Hematopoietic multipotent progenitor cell treated with erythropoietin and hydrocortisone succinate and interleukin-3 and kit ligand, for 4 days (in vitro differentiated cells): ENCODE data around the gene CAPN1.
A peak's percentile ranks its signal among the peaks of the same experiment; 100 is the strongest.

Experiments used
- DNase-seq: peaks from one replicate; pipeline ENCODE4 v3.0.0-alpha.2; 2015

CAPN1 gene

DNA sequence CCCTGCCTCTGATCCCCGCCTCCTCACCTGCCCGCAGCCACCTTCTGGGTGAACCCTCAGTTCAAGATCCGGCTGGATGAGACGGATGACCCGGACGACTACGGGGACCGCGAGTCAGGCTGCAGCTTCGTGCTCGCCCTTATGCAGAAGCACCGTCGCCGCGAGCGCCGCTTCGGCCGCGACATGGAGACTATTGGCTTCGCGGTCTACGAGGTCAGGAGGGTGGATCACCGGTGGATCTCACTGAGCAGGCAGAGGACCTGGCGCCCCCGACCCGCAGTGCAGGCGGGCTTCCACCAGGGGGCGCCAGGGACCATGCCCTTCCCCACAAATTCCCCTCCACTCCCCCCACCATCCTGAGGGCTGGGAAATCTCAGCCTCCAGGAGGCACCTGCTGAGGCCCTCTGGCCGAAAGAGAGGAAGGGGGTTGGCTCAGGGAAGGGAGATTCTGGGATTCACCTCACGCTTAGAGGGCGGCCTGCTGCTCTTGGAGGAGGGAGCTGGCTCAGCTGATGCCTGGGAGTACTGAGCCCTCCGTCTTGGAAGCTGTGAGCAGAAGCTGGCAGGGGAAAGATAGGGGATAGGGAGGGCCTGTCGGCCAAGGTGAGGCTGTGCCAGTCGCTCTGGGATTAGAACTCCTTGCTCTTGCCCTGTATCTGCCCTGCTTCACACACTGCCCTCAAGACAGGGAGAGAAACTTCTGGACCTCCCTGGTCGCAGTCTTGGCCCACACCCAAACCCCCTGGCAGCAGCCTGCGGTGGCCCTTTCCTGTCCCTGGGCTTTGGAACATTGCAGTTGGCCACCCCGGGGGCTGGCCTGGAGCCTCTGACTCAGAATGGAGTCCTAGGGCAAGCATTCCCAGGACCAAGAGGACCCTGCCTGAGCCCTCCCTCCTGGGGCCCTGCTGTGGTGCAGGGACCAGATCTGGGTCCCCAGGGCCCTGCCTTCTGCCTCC lies 23.2 kb downstream of the CAPN1 start:
- DNase-seq = peak; percentile 68

DNA sequence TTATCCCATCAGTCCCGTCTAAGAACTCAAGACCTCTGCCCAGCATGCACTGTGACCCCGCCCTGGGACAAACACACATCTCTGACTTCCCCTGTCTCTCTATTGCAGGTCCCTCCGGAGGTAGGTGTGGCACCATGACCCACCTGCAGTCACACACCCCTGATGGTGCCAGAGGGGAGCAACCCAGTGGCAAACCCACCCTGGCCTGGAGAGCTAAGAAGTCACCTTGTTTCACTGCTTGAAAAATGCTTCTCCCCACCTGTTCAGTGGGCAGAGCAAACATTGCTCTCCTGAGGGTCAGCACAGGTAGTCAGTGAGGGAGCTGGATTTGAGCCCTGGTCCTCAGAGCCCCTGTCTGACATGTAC lies 23.9 kb downstream of the CAPN1 start:
- no peak for DNase-seq

DNA sequence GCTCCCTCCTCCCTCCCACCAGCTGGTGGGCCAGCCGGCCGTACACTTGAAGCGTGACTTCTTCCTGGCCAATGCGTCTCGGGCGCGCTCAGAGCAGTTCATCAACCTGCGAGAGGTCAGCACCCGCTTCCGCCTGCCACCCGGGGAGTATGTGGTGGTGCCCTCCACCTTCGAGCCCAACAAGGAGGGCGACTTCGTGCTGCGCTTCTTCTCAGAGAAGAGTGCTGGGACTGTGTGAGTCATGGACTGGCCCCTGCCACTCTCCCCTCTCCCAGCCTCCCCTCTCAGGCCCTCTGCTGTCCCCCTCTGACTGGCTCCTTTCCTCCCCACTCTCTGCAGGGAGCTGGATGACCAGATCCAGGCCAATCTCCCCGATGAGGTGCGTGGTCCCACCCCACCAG lies 24.7 kb downstream of the CAPN1 start:
- DNase-seq = no peak

DNA sequence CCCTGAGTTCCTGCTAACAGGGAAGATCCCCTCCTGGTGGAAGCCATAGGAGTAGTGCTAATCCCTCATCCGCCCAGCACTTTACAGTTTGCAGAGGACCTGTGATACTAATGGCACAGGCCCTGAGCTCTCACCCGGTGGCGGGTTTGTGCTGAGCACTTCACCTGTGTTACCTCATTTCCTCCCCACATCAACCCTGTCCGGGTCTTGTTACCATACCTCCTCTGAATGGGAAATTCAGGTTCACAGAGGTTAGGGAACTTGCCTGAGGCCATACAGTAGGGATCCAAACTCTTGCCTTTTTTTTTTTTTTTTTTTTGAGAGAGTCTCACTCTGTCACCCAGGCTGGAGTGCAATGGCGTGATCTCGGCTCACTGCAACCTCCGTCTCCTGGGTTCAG lies 25.2 kb downstream of the CAPN1 start:
- no peak for DNase-seq

DNA sequence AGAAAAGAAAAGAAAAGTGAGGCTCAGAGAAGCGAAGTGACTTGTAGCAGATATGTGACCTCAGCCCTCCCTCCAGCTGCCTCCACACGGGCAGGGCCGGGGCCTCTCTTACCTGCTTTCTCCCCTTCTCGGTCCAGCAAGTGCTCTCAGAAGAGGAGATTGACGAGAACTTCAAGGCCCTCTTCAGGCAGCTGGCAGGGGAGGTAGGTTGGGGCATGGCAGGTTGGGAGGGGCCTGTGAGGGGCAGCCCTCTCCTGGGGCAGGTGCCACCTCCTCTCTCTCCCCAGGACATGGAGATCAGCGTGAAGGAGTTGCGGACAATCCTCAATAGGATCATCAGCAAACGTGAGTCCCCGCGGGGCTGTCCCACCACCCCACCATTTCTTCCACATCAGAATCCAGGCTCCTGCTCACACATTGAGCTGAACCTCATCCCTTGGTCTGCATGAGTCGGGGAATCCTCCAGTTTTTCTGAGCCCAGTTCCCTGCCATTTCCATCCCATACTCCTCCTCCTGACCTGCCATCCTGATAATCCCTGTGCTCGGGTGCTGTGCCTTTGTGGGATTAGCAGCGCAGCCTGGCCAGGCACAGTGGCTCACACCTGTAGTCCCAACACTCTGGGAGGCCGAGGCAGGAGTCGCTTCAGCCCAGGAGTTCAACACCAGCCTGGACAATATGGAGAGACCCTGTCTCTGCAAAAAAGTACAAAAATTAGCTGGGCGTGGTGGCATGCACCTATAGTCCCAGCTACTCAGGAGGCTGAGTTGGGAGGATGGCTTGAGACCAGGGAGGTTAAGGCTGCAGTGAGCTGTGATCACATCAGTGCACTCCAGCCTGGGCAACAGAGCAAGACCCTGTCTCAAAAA lies 26.4 kb downstream of the CAPN1 start:
- no peak for DNase-seq

DNA sequence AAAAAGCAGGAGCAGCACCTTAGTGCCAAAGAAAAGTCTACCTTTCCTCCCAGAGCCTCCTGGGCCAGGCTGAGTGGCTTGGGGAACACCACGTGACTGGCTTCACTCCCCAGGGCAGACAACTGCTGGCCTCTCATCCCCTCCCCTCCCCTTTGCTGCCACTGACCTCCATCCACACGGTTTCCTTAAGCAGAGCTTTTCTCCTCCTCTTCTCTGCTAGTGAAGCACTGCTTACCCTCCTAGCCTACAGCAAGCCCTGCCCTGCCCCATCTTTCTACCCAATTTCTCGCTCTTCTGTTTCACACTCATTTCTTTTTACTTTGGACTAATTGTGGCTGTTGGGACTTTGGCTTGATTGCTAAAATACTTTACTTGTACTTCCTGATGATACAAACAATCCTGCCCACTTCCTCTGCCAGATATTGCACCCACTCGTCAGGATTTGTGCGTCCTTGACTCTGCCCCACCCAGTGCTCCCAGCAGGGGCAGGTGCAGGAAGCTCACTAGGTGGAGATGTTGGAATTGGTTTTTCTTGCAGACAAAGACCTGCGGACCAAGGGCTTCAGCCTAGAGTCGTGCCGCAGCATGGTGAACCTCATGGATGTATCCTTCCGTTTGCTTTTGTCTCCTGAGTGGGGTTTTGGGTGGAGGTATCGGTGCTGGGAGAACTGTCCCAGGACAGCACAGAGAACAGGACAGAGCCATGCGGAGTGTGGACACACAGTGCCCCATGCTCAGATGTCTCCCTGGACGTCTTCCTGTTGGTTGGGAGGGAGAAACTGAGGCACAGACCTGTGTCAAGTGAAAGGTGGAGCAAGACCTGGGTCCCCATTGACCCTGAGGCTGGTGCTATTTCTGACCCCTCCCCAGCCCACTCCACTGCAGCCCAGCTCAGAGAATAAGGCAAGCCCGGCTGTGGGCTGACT lies 27.3 kb downstream of the CAPN1 start:
- DNase-seq = no peak

DNA sequence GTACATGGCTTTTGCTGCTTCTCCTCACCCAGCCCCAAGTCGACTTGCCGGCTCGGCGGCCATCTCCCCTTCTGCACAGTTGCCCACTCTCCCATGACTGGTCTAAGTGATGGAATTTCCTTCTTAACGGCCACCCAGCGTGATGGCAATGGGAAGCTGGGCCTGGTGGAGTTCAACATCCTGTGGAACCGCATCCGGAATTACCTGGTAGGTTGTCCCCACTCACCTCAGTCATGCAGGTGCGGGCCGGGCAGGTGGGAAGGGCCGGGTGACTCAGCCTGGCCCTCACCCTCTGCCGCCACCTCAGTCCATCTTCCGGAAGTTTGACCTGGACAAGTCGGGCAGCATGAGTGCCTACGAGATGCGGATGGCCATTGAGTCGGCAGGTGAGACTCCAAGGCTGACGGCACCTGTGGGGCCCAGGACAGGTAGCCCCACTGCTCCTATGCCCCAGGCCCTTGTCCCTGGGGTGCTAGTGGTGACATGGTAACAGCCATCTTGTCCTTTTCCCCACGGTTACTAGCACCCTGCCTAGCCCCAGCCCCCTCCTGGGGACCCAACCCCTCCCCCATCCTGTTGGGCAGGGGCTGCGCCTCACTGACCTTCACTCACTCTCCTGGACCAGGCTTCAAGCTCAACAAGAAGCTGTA lies 28.1 kb downstream of the CAPN1 start:
- DNase-seq = no peak

DNA sequence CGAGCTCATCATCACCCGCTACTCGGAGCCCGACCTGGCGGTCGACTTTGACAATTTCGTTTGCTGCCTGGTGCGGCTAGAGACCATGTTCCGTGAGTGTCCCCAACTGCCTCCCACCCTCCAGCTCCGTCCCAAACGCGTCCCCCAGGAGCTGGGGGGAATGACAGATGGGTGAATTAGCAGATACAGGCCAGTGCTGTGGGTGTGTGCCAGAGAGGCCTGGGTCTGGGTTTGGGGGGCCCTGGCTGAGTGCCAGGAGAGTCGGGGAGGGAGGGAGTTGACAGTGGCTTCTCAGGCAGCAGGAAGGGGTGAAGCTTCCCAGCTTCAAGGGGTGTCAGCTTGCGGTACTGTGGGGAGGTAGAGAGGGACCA lies 28.6 kb downstream of the CAPN1 start:
- no peak for DNase-seq

DNA sequence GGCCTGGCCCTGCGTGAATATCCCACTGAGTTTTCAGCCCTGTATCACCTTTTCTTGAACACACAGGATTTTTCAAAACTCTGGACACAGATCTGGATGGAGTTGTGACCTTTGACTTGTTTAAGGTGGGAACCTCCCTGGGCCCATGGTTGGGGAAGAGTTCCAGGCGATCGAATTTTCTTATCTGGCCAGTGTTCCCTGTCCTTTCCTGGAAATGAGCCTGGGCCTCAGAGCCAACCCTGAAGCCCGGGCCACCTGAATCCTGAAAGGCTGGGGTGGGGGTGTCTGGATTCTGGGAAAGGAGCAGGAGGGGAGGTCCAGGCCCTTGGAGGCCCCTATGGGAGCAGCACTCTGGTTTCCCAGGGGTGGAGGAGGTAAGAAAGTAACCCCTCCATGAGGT lies 29.0 kb downstream of the CAPN1 start:
- DNase-seq = no peak

DNA sequence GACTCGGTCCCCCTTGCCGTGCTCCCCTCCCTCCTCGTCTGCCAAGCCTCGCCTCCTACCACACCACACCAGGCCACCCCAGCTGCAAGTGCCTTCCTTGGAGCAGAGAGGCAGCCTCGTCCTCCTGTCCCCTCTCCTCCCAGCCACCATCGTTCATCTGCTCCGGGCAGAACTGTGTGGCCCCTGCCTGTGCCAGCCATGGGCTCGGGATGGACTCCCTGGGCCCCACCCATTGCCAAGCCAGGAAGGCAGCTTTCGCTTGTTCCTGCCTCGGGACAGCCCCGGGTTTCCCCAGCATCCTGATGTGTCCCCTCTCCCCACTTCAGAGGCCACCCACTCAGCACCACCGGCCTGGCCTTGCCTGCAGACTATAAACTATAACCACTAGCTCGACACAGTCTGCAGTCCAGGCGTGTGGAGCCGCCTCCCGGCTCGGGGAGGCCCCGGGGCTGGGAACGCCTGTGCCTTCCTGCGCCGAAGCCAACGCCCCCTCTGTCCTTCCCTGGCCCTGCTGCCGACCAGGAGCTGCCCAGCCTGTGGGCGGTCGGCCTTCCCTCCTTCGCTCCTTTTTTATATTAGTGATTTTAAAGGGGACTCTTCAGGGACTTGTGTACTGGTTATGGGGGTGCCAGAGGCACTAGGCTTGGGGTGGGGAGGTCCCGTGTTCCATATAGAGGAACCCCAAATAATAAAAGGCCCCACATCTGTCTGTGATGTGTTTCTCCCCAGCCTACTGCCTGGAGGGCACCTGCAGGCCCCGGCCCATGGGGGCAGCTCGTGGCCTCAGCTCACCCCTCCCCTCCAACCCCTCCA lies 29.8 kb downstream of the CAPN1 start:
- DNase-seq = no peak

DNA sequence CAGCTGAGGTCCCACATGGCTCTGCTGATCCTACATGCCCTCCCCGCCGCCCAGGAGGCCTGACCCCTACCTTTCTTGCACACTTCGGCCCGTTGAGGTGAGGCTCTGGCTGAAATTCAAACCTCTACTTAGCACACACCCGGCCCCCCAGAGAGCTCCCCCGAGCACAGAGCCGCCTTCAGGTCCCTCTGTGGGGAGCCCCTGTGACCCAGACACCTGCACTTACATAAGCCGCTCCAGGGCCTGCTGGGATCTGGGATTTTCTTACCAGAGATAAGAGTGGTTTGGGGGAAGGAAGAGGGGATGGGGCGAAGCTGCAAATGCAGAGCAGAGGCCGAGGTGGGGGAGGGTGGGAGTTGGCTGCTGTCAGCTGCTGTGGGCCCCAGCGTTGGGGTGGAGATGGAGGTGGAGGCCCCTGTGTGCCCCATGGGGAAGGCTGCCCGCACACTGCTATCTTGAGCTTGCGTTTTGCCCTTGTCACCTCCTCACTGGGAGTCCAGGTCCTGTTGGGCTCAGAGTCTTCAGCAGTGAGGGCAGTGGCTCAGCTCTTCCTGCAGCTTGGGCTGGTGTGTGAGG lies 30.6 kb downstream of the CAPN1 start:
- DNase-seq = peak; percentile 59

DNA sequence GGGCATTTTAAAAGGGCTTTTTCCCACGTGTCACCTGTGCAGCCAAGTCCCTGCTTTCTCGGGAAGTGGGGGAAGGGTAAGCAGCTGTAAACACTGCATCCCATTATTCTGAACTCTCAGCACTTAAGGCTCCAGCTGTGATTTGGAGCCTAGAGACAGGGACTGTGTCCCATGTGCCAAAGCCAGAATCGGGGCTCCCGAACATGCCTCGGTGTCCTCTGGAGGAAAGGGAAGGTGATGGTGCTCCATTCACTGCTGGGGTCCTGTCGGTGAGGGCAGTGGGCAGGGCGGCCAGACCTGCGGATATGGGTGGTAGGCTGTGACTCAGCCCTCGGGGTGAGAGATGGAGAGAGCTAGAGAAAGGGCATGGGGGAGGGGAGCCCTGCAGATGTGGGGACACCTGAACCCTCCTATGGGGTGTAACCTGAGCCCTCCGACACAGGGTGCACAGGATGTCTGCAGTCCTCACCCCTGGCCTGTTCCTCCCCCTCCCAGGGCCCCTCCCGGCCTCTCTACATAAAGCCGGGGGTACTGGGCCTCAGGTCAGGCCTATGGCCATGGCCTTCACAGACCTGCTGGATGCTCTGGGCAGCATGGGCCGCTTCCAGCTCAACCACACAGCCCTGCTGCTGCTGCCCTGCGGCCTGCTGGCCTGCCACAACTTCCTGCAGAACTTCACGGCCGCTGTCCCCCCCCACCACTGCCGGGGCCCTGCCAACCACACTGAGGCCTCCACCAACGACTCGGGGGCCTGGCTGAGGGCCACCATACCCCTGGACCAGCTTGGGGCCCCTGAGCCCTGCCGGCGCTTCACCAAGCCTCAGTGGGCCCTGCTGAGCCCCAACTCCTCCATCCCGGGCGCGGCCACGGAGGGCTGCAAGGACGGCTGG lies 31.8 kb downstream of the CAPN1 start:
- peak; percentile 87 for DNase-seq

DNA sequence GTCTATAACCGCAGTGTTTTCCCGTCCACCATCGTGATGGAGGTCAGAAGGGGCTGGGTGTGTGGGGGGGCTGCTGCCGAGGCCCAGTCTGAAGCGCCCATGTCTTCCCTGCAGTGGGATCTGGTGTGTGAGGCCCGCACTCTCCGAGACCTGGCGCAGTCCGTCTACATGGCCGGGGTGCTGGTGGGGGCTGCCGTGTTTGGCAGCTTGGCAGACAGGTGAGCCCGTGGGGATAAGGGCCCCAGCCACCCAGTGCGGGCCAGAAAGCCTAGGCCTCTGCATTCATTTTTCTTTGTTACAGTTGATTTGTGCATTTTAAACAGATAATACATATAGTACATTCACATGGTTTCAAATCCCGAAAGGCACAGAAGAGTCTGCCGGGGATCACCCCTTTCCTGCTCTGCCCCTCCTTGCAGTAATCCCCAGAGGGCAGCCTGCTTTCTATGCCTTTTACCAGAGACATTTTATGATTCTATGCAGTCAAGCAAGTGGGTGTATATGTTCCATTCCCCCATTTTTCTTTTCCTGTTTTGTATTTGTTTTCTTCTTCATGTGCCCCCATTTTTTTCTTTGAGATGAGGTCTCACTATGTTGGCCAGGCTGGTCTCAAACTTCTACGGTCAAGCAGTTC lies 32.6 kb downstream of the CAPN1 start:
- no peak for DNase-seq

DNA sequence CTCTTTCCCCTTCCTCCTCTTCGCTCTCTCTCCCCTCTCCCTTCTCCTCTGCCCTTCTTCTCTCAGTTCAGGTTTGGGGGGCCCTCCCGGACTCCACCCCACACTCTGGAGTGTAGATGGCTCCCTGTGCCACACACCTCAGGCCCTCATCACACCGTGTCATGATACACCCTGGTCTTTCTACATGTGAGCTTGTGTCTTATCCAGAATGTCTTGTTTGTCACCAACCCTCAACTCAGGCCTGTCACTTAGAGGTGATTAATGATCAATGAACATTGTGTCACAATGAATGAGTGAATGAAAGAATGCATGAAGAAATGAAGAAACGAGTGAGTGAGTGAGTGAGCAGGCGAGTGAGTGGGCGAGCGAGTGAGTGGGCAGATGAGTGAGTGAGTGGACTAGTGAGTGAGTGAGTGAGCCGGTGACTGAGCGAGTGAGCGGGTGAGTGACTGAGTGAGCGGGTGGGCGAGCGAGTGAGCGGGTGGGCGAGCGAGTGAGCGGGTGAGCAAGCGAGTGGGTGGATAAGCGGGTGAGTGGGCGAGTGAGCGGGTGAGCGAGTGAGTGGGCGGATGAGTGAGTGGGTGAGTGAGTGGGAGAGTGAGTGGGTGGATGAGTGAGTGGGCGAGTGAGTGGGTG lies 33.8 kb downstream of the CAPN1 start:
- peak; percentile 46 for DNase-seq

DNA sequence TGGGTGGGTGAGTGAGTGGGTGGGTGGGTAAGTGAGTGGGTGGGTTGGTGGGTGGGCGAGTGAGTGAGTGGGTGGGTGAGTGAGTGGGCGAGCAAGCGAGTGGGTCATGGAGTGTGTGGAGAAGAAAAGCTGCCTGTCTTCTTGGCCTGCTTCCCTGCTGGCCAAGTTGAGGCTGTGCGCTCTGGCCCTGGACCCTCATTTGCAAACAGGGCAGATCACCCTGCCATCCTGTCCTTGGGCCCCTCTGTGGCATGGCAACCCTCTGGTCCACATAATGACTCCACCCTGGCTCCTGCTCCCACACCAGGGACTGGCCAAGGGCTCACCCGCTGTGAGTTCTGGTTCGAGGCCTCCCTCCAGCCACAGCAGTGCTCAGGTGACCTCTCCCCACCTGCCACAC lies 35.1 kb downstream of the CAPN1 start:
- no peak for DNase-seq

DNA sequence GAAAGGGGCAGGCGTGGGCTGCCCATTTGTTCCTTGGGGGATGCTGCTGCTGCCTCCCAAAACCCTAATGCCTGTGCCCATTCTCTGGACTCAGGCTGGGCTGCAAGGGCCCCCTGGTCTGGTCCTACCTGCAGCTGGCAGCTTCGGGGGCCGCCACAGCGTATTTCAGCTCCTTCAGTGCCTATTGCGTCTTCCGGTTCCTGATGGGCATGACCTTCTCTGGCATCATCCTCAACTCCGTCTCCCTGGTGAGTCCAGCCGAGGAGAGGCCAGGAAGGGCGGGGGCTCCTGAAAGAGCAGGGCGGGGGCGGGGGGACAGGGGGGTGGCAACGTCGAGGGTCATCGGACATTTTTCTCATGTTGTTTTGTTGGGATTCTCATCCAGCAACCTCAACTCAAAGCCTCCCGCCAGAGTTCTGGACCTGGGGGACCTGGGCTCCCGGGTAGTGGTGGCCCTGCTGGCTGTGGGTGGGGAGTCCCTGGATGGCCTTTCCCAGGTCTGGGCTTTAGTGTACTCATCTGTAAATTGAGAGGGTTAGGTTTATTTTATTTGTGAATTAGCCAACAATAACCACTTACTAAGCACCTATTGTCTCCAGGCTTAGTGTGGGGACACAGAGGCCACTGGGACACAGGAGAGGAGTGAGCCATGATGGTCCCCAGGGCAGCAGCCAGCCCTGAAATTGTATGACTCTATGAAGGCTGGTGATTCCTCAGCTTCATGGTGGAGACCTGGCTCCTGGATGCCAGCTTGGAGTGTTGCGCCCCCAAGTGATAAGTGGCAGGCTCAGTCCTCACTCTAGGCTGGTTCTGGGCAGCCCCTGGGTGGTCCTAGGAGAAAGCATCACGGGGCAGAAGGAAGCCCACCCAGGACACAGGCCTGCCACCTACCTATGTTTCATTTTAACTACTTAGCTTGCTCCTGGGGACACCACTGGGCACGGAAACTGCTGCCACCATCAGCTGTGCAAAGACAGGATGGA lies 36.0 kb downstream of the CAPN1 start:
- no peak for DNase-seq

DNA sequence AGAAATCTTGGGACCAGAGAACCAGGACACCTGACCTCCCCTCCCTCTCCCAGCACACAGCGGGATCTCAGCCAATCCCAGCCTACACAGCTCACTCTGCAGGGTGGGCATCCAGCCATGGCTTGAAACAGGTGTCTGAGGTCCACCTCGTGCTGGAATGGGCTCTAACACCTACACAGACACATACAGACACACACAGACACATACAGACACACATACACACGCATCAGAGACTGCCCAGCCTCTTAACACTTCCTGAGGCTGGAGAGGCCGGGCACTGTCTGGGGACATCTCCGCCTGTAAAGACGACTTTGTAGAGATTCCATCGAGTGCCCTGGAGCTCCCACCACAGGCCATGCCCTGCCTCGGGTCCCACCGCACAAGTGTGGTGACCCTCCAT lies 36.7 kb downstream of the CAPN1 start:
- DNase-seq = no peak

DNA sequence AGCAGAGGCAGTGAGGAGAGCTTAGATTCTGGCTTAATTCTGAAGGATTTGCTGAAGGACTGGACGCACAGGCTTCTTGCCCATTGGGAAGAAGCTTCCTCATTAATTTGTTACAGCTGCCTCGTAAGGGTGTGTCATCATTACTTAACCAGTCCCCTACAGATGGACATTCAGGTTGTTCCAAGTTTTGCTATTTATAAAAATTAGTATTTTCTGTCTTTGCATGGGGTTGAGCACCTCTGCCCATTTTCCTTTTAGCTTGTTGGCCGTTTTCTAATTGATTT lies 38.1 kb downstream of the CAPN1 start:
- DNase-seq = no peak
